ENCODE measurements around the gene MARK3.

The MARK3 gene

GRCh38 chr14:103395244-103395643, 10.0 kb downstream of the MARK3 start:
- peak; percentile 53 for DNase-seq (ENCODE audit: low spot score)

- DNase-seq (ENCODE audit: low spot score): no peak
Observed at GRCh38 chr14:103396463-103396862, 11.2 kb downstream of the MARK3 start.

DNA sequence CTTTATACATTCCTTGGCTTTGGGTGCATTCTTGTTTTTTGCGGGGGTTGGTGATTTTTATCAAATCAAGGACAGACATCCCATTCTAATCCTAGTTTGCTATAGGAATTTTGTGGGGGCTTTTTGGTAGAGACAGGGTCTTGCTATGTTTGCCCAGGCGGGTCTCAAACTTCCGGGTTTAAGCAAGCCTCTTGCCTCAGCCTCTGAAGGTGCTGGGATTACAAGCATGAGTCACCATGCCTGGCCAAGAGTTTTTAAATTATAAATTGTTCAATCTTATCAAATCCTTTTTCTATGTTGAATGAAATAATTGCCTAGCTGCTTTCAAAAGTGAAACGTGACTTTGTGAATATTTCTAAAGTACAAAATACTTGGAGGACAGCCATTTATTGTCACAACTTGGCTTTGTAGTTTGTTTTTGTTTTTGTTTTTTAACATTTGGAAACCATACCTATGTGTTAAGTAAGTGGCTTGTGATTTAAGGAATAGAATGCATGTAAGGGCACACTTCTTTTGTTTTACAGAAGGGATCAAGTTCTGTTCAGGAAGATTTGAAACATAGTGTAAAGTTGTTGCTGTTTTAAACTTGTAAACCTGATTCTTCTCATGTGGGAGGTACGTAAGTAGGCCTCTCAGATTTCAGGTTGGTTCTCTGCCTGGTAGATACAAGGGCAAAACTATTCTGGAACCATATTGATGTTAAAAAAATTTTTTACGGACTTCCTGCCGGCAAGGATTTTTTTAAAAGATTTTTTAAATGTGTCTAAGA, 13.4 kb downstream of the MARK3 start:
- DNase-seq (ENCODE audit: low spot score): no peak

- no peak for DNase-seq (ENCODE audit: low spot score)
Observed at GRCh38 chr14:103400537-103400936, 15.3 kb downstream of the MARK3 start.

- no peak for DNase-seq (ENCODE audit: low spot score)
Observed at GRCh38 chr14:103401223-103402214, 16.3 kb downstream of the MARK3 start.

DNA sequence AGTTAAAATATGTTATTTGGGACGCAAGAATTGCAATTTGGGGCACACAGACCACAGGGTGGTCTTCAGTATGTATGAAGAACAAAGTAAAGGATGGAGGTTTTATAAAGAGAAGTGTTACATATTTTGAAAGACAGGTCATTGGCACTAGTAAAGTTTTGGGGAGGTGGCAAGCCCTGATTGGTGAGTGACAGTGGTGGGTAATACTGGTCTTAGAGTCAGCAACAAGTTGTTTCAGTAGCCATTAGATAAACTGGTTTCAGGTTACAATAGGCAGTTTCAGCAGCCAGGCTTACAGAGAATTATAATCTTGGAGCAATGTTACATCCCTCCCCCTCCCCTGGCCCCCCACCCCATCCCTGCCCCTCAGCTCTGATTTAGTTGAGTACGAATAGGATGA, 17.5 kb downstream of the MARK3 start:
- no peak for DNase-seq (ENCODE audit: low spot score)

GRCh38 chr14:103404032-103404918, 19.1 kb downstream of the MARK3 start:
- DNase-seq (ENCODE audit: low spot score): no peak

DNA sequence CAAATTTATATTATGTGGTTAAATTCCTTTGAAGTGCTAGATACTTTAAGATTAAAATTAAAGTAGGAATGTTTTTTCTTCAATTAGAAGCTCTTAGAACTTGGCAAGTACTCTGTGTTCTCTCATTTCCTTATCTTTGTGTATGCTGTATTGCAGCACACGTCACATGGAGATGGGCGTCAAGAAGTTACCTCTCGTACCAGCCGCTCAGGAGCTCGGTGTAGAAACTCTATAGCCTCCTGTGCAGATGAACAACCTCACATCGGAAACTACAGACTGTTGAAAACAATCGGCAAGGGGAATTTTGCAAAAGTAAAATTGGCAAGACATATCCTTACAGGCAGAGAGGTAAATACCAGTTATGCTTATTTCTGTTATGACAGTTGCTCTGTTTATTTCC, 19.7 kb downstream of the MARK3 start:
- DNase-seq (ENCODE audit: low spot score): no peak

- no peak for DNase-seq (ENCODE audit: low spot score)
Observed at GRCh38 chr14:103408491-103409155, 23.4 kb downstream of the MARK3 start.

DNA sequence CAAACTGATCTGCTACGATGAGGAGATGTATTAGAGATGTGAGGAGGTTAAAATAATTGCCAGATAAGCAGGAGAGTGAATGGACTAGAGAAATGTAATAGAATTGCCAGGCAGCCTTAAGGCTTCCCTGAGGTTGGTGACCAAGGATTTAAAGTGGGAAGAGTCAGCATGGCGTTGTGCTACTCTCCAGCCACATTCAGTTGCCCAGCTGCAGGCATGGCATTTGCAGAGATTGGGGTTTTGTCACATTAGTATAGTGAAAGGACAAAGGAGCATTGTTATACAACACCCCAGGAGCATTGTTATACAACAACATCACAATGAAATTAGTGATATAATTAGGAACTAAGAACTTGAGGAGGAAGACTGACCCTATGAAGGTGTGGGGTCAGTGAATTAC, 31.7 kb downstream of the MARK3 start:
- no peak for DNase-seq (ENCODE audit: low spot score)

DNA sequence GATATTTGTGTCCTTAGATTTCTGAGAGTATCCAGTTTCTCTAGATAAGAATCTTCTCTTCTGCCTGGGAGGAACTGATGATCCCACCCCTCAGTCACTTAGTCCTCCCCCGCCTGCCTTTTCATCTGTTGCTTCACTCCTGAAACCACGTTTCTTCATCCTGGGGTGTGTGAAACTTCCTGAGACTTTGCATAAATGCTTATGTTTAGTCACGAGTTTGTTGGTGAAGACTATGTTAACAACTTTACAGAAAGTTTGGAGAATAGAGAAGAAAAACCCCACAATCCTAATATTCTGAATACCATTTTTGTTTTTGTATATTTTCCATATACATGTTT, 33.2 kb downstream of the MARK3 start:
- DNase-seq (ENCODE audit: low spot score): no peak

DNA sequence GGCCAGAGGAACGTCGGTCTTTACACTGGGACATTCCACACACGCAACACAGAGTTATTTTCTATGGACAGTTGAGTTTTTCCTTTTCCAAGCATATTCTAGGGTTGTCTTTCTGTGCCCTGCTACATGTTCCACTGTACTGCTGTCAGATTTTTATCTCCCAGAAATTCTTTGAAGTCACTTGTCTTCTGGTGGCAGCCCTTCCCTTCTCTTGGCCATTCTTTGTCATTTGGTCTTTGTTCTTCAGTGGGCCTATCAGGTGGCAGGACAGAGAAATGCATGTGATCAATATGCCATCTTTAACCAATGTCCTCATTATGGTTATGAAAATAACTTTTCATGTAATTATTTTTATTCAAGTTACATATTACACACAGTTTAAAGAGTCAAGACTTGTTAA, 36.3 kb downstream of the MARK3 start:
- DNase-seq (ENCODE audit: low spot score): no peak

GRCh38 chr14:103423050-103423461, 37.8 kb downstream of the MARK3 start:
- peak; percentile 29 for DNase-seq (ENCODE audit: low spot score)

DNA sequence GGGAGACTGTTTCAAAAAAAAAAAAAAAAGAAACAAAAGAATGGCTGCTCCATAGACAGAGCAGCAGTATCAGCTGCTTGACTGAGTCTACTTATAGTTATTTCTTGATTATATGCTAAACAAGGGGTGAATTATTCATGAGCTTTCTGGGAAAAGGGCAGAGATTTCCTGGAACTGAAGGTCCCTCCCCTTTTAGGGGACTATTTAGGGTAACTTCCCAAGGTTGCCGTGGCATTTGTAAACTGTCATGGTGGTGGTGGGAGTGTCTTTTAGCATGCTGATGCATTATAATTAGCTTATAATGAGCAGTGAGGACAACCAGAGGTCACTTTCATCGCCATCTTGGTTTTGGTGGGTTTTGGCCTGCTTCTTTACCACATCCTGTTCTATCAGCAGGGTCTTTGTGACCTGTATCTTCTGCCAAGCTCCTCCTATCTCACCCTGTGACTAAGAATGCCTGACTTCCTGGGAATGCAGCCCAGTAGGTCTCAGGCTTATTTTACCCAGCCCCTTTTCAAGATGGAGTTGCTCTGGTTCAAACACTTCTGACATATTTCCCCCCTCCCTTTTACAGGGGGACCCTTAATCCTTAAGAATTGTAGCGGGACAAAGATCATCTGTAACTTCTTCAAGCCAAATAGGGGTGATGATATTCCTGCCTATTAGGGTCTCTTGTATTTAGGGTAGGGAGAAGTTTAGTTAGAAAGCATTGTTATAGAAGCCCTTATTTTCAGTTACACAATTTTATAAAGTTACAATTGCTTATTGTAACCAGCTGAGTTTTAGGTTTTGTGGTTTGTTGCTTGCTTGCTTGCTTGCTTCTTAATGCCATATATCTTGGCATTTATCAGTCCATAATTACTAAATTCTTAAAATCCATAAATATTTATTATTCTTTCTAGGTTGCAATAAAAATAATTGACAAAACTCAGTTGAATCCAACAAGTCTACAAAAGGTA, 42.5 kb downstream of the MARK3 start:
- DNase-seq (ENCODE audit: low spot score): peak; percentile 36

DNA sequence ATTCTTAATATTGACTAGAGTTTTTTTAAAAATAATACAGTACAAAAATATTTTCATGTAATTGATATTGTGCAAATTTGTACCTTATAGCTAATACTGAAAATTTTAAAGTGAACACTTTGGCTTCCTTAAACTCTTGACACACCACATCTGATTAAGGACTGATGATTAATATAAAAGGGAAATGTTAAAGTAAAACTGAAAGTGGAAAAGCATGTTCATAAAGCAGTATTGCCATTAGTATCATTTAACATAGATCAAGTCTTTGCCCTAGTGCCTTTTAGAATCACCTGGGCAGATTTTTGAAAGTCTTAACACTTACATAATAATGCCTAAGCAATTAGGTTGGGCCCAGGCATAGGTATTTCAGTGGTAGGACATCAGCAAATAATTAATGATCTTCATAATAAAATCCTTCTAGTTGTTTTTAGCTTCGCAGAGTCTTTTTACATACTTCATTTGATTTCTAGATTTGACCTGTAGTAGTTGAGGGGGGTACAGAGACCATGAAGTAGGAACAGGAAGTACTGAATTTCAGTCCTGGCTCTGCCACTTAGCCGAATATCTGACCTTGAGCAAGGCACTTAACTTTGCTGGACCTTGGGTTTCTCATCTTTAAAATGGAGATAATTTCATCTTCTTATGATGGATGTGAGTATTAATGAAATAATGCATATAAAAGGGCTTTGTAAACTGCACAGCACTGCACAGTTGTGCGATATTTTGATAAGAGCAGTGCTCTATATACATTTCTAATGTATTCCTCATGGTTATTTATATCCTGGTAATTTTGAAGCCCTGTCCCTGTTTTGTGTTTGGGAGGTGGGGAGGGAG, 43.7 kb downstream of the MARK3 start:
- no peak for DNase-seq (ENCODE audit: low spot score)

DNA sequence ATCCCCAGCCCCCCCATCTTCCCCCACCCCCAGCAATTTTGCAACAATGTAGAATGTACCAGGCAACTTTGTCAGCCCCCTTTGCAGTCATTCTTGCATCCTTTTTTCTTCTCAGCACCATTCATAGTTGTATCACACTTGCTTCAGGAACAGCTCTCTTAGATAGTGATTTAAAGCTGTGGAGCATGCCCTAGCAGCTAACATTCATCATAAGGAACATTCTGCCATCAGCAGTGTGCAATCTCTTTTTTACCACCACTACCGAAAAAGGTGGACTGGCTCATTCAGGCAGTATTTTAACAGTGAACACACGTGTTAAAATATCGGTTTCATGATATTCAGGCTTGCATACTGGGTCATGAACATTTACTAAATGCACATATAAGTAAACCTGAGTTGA, 45.1 kb downstream of the MARK3 start:
- no peak for DNase-seq (ENCODE audit: low spot score)

- no peak for DNase-seq (ENCODE audit: low spot score)
Observed at GRCh38 chr14:103432627-103433026, 47.4 kb downstream of the MARK3 start.

DNA sequence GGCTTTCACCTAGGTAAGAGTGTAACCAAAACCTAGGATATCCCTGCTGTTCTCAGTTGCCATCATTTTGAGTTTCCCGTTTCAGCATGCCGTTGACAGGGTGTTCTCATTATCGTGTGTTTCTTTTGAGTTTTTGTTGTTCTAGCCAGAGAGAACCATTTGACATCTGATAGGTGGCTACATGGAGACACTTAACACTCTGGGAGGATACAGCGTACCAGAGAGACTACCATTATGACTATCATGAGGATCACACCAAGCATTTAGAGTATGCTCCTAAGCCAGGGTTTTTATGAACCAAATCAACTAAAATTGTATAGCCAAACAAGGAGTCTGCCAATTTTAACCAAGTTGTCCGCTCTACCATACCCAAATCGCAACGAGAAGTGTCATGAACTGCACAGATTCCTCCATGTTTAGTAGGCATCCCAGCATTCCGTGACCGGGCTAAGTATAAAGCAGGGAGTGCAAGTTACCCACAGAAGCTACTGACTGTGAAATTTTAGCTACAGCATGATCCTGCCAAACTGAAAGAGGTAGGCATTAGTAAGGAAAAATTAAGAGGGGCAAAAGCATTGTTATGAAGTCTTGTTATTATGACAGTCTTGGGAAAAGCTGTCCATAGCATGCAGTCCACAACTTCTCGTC, 48.8 kb downstream of the MARK3 start:
- no peak for DNase-seq (ENCODE audit: low spot score)

- no peak for DNase-seq (ENCODE audit: low spot score)
Observed at GRCh38 chr14:103434868-103435442, 49.7 kb downstream of the MARK3 start.
